Liver (tissue), 9 donors: Measurements from ENCODE around the gene CFAP65. TPM values are rescaled to one million over a fixed set of nuclear protein-coding genes. Genes with fewer than 3 reads are reported as not detected.

Experiments
- DNase-seq: peaks from one replicate; pipeline ENCODE4 v3.0.0-alpha.2; 2017; ENCODE audit warnings: low spot score
- H3K27ac ChIP-seq, 2 donors: one replicate each; pipeline ENCODE4 v1.7.0; 2013; ENCODE audit warnings: inconsistent platforms in 2 of 2, low read length in 2 of 2, control low read depth in 1 of 2, low read depth in 1 of 2, mild to moderate bottlenecking in 1 of 2
- H3K27me3 ChIP-seq, 4 donors: one replicate each; pipeline versions ENCODE4 v1.6.1 to v1.7.0; 2013; ENCODE audit warnings: low read length in 3 of 4, inconsistent platforms in 1 of 4, mild to moderate bottlenecking in 1 of 4, moderate library complexity in 1 of 4; ENCODE audit not compliant: control insufficient read depth in 4 of 4, insufficient read depth in 4 of 4
- H3K36me3 ChIP-seq, 4 donors: one replicate each; pipeline versions ENCODE4 v1.6.1 to v1.7.0; 2013; ENCODE audit warnings: low read length in 3 of 4, mild to moderate bottlenecking in 3 of 4, low read depth in 1 of 4, moderate library complexity in 1 of 4; ENCODE audit not compliant: control insufficient read depth in 4 of 4, insufficient read depth in 3 of 4
- H3K4me1 ChIP-seq, 4 donors: one replicate each; pipeline versions ENCODE4 v1.6.1 to v1.7.0; 2013; ENCODE audit warnings: low read length in 3 of 4, mild to moderate bottlenecking in 3 of 4, moderate library complexity in 1 of 4; ENCODE audit not compliant: control insufficient read depth in 4 of 4, insufficient read depth in 4 of 4
- H3K4me3 ChIP-seq, 3 donors: one replicate each; pipeline versions ENCODE4 v1.6.1 to v1.7.0; 2013; ENCODE audit warnings: low read length in 3 of 3, control low read depth in 1 of 3, low read depth in 1 of 3, mild to moderate bottlenecking in 1 of 3
- H3K9ac ChIP-seq, 2 donors: one replicate each; pipeline ENCODE4 v1.7.0; 2013; ENCODE audit warnings: low read length in 2 of 2, mild to moderate bottlenecking in 2 of 2, moderate library complexity in 2 of 2, control low read depth in 1 of 2, low read depth in 1 of 2
- H3K9me3 ChIP-seq, 4 donors: one replicate each; pipeline versions ENCODE4 v1.6.1 to v1.7.0; 2013; ENCODE audit warnings: low read length in 3 of 4; ENCODE audit not compliant: control insufficient read depth in 4 of 4
- EGR1 ChIP-seq, 2 donors: IDR thresholded peaks; 2 replicates each; pipeline ENCODE4 v1.6.1; 2016 to 2018; ENCODE audit warnings: antibody characterized with exemption in 2 of 2, low read depth in 2 of 2
- FOXA1 ChIP-seq: IDR thresholded peaks from 2 replicates; pipeline ENCODE4 v1.6.1; 2016; ENCODE audit warnings: antibody characterized with exemption
- FOXA2 ChIP-seq: IDR thresholded peaks from 2 replicates; pipeline ENCODE4 v1.6.1; 2016; ENCODE audit warnings: antibody characterized with exemption
- GABPA ChIP-seq, 2 donors: IDR thresholded peaks in 1 of 2; conservative IDR thresholded peaks in 1 of 2; 2 replicates each; pipeline ENCODE4 v1.6.1; 2016; ENCODE audit warnings: antibody characterized with exemption in 2 of 2, mild to moderate bottlenecking in 1 of 2, moderate library complexity in 1 of 2
- HNF4A ChIP-seq, 2 donors: conservative IDR thresholded peaks; 2 replicates each; pipeline ENCODE4 v1.6.1; 2016; ENCODE audit warnings: antibody characterized with exemption in 2 of 2, mild to moderate bottlenecking in 2 of 2
- HNF4G ChIP-seq: IDR thresholded peaks from 2 replicates; pipeline ENCODE4 v1.6.1; 2016; ENCODE audit warnings: antibody characterized with exemption
- JUND ChIP-seq, 2 donors: IDR thresholded peaks; 2 replicates each; pipeline ENCODE4 v1.6.1; 2016; ENCODE audit warnings: antibody characterized with exemption in 2 of 2
- NR2F2 ChIP-seq: IDR thresholded peaks from 2 replicates; pipeline ENCODE4 v1.6.1; 2016; ENCODE audit warnings: antibody characterized with exemption
- RAD21 ChIP-seq, 2 donors: IDR thresholded peaks; 2 replicates each; pipeline ENCODE4 v1.6.1; 2016; ENCODE audit warnings: antibody characterized with exemption in 2 of 2, mild to moderate bottlenecking in 2 of 2
- RXRA ChIP-seq, 2 donors: IDR thresholded peaks; 2 replicates each; pipeline ENCODE4 v1.6.1; 2017 to 2018; ENCODE audit warnings: antibody characterized with exemption in 2 of 2, mild to moderate bottlenecking in 1 of 2
- SP1 ChIP-seq: IDR thresholded peaks from 2 replicates; pipeline ENCODE4 v1.6.1; 2018; ENCODE audit warnings: antibody characterized with exemption, mild to moderate bottlenecking
- TAF1 ChIP-seq: conservative IDR thresholded peaks from 2 replicates; pipeline ENCODE4 v1.6.1; 2016; ENCODE audit warnings: antibody characterized with exemption, mild to moderate bottlenecking
- YY1 ChIP-seq: IDR thresholded peaks from 2 replicates; pipeline ENCODE4 v1.6.1; 2016; ENCODE audit warnings: antibody characterized with exemption, mild to moderate bottlenecking
- WGBS: extraction: QIAGEN DNeasy Blood & Tissue Kit; methylation state at CpG from one replicate; pipeline ENCODE4 v1.1.7; 2013; 5-methylcytosine and 5-hydroxymethylcytosine counted together
- polyA plus RNA-seq, 2 donors: library from polyadenylated mRNA; stranded (reverse) in 1 of 2; unstranded in 1 of 2; fragments of 200-250 nt in 1 of 2; fragments of >200 nt in 1 of 2; fragmentation: Nextera tagmentation in 1 of 2; extraction: Ambion mirVana in 1 of 2; gene quantifications; one replicate each; pipeline versions ENCODE4 v1.2.1 to v1.2.3, GENCODE V29; 2013 to 2015
- total RNA-seq, 2 donors: library from RNA; depleted of rRNA; stranded (reverse); fragments of >200 nt; gene quantifications; one replicate each; pipeline ENCODE4 v1.2.3, GENCODE V29; 2014
- TF ChIP-seq, protein P1 (sequence below): IDR thresholded peaks from 2 replicates; pipeline ENCODE4 v1.6.1; 2016; ENCODE audit warnings: antibody characterized with exemption
- TF ChIP-seq, protein P2 (sequence below): IDR thresholded peaks from 2 replicates; pipeline ENCODE4 v1.6.1; 2016; ENCODE audit warnings: antibody characterized with exemption, mild to moderate bottlenecking
- TF ChIP-seq, protein P3 (sequence below): IDR thresholded peaks from 2 replicates; pipeline ENCODE4 v1.6.1; 2016; ENCODE audit warnings: antibody characterized with exemption
- TF ChIP-seq, protein P4 (sequence below): IDR thresholded peaks from 2 replicates; pipeline ENCODE4 v1.6.1; 2016; ENCODE audit warnings: antibody characterized with exemption
- TF ChIP-seq, protein P5 (sequence below): fragments of 150-350 bp; IDR thresholded peaks from 2 replicates; pipeline ENCODE4 v1.5.1; 2017; ENCODE audit warnings: improper control_type of control experiment, low read depth, low read length; ENCODE audit not compliant: missing input control
- donor health status: healthy.
- donor health status: healthy.
- donor health status: healthy.
- donor health status: healthy.
- donor health status: healthy.

CFAP65 gene
- total and polyA plus RNA-seq, 4 donors: not detected

DNA sequence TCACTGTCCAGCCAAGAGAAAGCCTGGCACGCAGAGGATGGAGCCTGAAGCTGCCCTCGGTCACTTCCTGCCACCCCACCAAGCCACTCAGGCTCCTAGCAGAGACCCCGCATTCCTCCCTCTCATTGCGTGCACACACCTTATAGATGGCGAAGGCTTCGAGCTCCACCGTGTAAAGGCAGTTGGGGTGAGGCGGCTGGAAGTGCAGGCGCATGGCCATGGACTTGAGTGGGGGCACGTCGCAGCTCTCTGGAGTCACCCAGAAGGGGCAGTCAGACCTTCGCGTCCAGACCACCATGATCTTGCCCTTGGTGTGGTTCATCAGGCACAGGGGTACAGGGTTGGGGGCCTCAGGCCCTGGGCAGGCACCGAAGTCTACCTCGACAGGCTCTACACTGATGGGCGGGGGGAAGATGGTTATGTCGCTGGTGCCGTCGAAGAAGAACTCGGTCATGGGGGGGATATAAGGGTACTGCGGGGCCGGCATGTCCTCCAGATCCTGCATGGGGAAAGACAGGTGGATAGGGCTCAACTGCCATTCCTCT lies 13.7 kb downstream of the CFAP65 start:
- Histone ChIP-seq H3K4me1 (no peaks in the 10 kb centered on the region), H3K9ac (no peak overlapping the region), H3K4me3 (no peak overlapping the region), H3K27ac (no peak overlapping the region), H3K27me3 (no peaks in the 10 kb centered on the region), H3K9me3 (no peaks in the 10 kb centered on the region), H3K36me3 (no peaks in the 10 kb centered on the region)
- TF ChIP-seq NR2F2: no peak
- TF ChIP-seq, protein P1, sequence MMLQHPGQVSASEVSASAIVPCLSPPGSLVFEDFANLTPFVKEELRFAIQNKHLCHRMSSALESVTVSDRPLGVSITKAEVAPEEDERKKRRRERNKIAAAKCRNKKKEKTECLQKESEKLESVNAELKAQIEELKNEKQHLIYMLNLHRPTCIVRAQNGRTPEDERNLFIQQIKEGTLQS: no peak
- TF ChIP-seq TAF1: no peak
- TF ChIP-seq SP1: no peak
- no peak for TF ChIP-seq EGR1 (IDR thresholded peaks at IDR 0.05; ENCODE audit: low read depth in 2 of 2)
- TF ChIP-seq, protein P2, sequence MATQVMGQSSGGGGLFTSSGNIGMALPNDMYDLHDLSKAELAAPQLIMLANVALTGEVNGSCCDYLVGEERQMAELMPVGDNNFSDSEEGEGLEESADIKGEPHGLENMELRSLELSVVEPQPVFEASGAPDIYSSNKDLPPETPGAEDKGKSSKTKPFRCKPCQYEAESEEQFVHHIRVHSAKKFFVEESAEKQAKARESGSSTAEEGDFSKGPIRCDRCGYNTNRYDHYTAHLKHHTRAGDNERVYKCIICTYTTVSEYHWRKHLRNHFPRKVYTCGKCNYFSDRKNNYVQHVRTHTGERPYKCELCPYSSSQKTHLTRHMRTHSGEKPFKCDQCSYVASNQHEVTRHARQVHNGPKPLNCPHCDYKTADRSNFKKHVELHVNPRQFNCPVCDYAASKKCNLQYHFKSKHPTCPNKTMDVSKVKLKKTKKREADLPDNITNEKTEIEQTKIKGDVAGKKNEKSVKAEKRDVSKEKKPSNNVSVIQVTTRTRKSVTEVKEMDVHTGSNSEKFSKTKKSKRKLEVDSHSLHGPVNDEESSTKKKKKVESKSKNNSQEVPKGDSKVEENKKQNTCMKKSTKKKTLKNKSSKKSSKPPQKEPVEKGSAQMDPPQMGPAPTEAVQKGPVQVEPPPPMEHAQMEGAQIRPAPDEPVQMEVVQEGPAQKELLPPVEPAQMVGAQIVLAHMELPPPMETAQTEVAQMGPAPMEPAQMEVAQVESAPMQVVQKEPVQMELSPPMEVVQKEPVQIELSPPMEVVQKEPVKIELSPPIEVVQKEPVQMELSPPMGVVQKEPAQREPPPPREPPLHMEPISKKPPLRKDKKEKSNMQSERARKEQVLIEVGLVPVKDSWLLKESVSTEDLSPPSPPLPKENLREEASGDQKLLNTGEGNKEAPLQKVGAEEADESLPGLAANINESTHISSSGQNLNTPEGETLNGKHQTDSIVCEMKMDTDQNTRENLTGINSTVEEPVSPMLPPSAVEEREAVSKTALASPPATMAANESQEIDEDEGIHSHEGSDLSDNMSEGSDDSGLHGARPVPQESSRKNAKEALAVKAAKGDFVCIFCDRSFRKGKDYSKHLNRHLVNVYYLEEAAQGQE: no peak
- TF ChIP-seq JUND (IDR thresholded peaks at IDR 0.05): no peak
- TF ChIP-seq HNF4A (conservative IDR thresholded peaks at IDR 0.05): no peak
- no peak for TF ChIP-seq HNF4G
- TF ChIP-seq YY1: no peak
- TF ChIP-seq FOXA1: no peak
- TF ChIP-seq FOXA2: no peak
- TF ChIP-seq, protein P3, sequence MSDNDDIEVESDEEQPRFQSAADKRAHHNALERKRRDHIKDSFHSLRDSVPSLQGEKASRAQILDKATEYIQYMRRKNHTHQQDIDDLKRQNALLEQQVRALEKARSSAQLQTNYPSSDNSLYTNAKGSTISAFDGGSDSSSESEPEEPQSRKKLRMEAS: no peak
- DNase-seq: no peak
- WGBS: 92% methylated on average over 22 of the region's 22 CpGs

DNA sequence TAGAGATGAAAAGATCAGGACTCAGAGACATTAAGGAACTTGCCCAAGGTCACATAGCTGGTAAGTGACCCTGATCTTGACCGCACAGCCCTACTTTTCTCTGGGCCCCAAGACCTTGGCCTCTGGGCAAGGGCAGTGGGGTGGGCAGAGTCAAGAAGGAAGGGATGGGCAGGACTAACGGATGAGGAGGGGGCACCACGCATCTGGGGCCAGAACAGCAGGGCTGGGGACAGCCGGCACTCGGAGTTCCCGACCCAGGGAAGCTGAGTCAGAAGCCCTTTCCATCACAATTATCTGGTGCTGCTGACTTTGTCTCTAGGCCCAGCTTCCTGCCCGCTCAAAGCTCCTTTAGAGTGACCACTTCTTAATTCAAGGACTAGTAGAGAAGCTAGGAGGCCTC lies 14.4 kb downstream of the CFAP65 start:
- no peak for DNase-seq
- H3K9ac ChIP-seq: no peak overlapping the region
- H3K4me1 ChIP-seq: no peaks in the 10 kb centered on the region
- no peak overlapping the region for H3K27ac ChIP-seq
- no peaks in the 10 kb centered on the region for H3K36me3 ChIP-seq
- H3K4me3 ChIP-seq: no peak overlapping the region
- H3K27me3 ChIP-seq: no peaks in the 10 kb centered on the region
- TF ChIP-seq NR2F2 (no peak), TAF1 (no peak), HNF4G (no peak), FOXA2 (no peak), EGR1 (IDR thresholded peaks at IDR 0.05; ENCODE audit: low read depth in 2 of 2) (no peak), RXRA (IDR thresholded peaks at IDR 0.05) (no peak), GABPA (IDR thresholded peaks at IDR 0.05 in 1 of 2, conservative IDR thresholded peaks at IDR 0.05 in 1 of 2) (no peak), RAD21 (IDR thresholded peaks at IDR 0.05) (no peak), HNF4A (conservative IDR thresholded peaks at IDR 0.05) (no peak), FOXA1 (no peak), JUND (IDR thresholded peaks at IDR 0.05) (no peak)
- TF ChIP-seq, protein P3: no peak
- TF ChIP-seq, protein P1: no peak
- TF ChIP-seq, protein P4, sequence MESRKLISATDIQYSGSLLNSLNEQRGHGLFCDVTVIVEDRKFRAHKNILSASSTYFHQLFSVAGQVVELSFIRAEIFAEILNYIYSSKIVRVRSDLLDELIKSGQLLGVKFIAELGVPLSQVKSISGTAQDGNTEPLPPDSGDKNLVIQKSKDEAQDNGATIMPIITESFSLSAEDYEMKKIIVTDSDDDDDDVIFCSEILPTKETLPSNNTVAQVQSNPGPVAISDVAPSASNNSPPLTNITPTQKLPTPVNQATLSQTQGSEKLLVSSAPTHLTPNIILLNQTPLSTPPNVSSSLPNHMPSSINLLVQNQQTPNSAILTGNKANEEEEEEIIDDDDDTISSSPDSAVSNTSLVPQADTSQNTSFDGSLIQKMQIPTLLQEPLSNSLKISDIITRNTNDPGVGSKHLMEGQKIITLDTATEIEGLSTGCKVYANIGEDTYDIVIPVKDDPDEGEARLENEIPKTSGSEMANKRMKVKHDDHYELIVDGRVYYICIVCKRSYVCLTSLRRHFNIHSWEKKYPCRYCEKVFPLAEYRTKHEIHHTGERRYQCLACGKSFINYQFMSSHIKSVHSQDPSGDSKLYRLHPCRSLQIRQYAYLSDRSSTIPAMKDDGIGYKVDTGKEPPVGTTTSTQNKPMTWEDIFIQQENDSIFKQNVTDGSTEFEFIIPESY: no peak
- TF ChIP-seq, protein P5, sequence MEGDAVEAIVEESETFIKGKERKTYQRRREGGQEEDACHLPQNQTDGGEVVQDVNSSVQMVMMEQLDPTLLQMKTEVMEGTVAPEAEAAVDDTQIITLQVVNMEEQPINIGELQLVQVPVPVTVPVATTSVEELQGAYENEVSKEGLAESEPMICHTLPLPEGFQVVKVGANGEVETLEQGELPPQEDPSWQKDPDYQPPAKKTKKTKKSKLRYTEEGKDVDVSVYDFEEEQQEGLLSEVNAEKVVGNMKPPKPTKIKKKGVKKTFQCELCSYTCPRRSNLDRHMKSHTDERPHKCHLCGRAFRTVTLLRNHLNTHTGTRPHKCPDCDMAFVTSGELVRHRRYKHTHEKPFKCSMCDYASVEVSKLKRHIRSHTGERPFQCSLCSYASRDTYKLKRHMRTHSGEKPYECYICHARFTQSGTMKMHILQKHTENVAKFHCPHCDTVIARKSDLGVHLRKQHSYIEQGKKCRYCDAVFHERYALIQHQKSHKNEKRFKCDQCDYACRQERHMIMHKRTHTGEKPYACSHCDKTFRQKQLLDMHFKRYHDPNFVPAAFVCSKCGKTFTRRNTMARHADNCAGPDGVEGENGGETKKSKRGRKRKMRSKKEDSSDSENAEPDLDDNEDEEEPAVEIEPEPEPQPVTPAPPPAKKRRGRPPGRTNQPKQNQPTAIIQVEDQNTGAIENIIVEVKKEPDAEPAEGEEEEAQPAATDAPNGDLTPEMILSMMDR: no peak
- 88% methylated on average over 7 of the region's 7 CpGs for WGBS
- no peaks in the 10 kb centered on the region for H3K9me3 ChIP-seq
